ENCODE results near the gene LARP4B.

DNA sequence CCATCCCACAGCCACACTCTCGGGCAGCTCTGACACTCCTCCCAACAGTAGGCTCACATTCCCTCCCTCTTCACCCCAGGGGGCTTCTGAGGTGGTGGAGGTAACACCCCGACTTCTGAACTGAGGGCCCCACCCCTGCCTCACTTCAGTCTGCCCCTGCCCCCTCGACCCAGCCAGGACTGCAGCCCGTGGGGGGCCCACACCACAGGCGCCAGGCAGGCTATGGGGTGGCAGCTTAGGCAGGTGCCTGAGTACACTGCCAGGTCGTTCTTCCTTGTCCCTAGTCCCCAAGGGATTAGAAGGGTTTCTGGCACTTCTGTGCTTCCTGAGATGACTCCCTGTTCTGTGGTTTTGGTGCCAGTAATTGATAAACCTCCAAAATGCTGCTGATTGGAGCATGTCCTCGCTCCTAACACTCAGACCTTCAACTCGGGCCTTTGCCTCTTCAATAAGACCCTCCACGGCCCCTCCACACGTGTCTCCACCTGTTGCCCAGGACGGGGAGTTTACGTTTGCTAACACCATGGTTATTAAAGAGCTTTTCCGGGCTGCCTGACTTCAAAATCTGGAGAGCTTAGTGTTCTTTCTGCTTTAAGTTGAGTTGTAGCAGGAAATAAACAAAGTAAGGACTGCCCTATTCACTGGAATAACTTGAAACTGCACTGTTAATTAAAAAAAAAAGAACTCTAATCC lies 23.8 kb upstream of the LARP4B start:
- TF ChIP-seq, protein P1, sequence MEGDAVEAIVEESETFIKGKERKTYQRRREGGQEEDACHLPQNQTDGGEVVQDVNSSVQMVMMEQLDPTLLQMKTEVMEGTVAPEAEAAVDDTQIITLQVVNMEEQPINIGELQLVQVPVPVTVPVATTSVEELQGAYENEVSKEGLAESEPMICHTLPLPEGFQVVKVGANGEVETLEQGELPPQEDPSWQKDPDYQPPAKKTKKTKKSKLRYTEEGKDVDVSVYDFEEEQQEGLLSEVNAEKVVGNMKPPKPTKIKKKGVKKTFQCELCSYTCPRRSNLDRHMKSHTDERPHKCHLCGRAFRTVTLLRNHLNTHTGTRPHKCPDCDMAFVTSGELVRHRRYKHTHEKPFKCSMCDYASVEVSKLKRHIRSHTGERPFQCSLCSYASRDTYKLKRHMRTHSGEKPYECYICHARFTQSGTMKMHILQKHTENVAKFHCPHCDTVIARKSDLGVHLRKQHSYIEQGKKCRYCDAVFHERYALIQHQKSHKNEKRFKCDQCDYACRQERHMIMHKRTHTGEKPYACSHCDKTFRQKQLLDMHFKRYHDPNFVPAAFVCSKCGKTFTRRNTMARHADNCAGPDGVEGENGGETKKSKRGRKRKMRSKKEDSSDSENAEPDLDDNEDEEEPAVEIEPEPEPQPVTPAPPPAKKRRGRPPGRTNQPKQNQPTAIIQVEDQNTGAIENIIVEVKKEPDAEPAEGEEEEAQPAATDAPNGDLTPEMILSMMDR (IDR thresholded peaks at IDR 0.05; ENCODE audit: extremely low read depth in 1 of 2, insufficient read depth in 1 of 2, low read depth in 1 of 2, low read length in 2 of 2): no peak
- TF ChIP-seq EZH2 (IDR thresholded peaks at IDR 0.05; ENCODE audit: borderline replicate concordance, low read depth, low read length, severe bottlenecking) (no peak), POLR2A (IDR thresholded peaks at IDR 0.05; ENCODE audit: low read depth, low read length) (no peak), MYC (IDR thresholded peaks at IDR 0.05; ENCODE audit: low read depth, low read length) (no peak)

Measured in endothelial cell of umbilical vein (primary cell).